IMR-90 (cell line): ENCODE measurements around the gene EPB41L2.

Experiments used
- POLR2A ChIP-seq: IDR thresholded peaks from 2 replicates; pipeline ENCODE4 v1.6.1; 2012; ENCODE audit warnings: mild to moderate bottlenecking, low read depth, low read length
- TF ChIP-seq, protein P1 (sequence below): fragments of 150-350 bp; IDR thresholded peaks from 2 replicates; pipeline ENCODE4 v1.6.1; 2017; ENCODE audit warnings: mild to moderate bottlenecking, antibody characterized with exemption, low read length, low read depth

GRCh38 chr6:130975325-130975724 is 87.7 kb downstream of the EPB41L2 start:
- no peak for TF ChIP-seq POLR2A
- TF ChIP-seq, protein P1, sequence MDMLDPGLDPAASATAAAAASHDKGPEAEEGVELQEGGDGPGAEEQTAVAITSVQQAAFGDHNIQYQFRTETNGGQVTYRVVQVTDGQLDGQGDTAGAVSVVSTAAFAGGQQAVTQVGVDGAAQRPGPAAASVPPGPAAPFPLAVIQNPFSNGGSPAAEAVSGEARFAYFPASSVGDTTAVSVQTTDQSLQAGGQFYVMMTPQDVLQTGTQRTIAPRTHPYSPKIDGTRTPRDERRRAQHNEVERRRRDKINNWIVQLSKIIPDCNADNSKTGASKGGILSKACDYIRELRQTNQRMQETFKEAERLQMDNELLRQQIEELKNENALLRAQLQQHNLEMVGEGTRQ, result no peak
